Hematopoietic multipotent progenitor cell treated with erythropoietin and hydrocortisone succinate and interleukin-3 and kit ligand, for 6 days (in vitro differentiated cells): ENCODE data around the gene KRTCAP2.
"Not testable (repeated sequence)": the region's sequence is repeated elsewhere in the genome, so short reads cannot be mapped to it uniquely, and the experiment has no call there.

Source experiments
- DNase-seq: peaks from one replicate; pipeline ENCODE4 v3.0.0-alpha.2; 2015

Gene KRTCAP2

DNA sequence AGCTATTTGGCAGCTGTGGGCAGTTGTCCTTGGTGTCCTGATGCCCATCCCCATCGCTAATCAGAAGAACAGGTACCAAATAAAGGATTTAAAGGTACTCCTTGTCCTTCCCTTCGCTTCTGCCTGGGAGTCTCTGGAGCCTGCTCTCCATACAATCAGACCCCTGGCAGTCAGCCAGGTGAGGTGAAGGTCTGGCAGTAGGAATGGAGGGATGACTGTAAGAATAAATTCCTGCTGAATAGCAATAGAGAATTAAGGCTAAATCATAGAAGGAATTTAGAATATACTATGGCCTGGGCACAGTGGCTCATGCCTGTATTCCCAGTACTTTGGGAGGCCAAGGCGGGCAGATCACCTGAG is 25.4 kb upstream of the KRTCAP2 start:
- no peak for DNase-seq

GRCh38 chr1:155197901-155198546 is 24.9 kb upstream of the KRTCAP2 start:
- no peak for DNase-seq

DNA sequence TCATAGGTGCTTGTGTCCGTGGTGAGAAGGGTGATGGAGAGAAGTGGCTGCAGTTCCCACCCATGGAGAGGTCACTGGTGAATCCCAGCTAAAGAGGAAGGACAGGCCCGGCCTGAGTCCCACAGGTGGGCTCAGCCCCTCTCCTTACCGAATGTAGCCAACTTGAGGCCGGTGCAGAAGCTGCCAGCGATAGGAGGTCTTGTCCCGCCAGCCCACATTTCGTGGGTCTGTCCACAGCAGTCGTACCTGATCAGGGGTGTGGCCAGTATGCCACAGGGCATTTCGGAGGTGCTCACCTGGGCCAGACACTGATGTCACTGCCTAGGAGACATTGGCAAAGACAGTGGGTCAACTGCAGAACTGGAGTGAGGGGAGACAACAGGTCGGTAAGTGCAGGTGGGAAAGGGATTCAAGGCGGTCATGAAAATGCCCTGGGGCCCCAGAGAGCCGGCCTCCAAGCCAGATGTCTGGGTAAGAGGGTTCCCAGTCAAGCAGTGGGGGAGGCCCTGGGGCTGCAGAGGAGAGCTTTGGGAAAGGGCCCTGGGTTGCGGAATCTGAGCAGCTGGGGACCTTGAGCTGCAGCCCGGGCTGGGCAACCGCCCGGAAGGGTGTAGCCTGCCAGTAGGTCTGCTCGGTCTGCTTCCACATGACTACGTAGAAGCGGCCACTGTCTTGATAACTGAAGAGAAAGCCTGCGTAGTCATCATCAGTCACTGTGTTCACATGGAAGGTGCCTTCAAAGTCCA is 24.0 kb upstream of the KRTCAP2 start:
- DNase-seq = no peak

GRCh38 chr1:155196103-155196892 is 23.2 kb upstream of the KRTCAP2 start:
- no peak for DNase-seq

DNA sequence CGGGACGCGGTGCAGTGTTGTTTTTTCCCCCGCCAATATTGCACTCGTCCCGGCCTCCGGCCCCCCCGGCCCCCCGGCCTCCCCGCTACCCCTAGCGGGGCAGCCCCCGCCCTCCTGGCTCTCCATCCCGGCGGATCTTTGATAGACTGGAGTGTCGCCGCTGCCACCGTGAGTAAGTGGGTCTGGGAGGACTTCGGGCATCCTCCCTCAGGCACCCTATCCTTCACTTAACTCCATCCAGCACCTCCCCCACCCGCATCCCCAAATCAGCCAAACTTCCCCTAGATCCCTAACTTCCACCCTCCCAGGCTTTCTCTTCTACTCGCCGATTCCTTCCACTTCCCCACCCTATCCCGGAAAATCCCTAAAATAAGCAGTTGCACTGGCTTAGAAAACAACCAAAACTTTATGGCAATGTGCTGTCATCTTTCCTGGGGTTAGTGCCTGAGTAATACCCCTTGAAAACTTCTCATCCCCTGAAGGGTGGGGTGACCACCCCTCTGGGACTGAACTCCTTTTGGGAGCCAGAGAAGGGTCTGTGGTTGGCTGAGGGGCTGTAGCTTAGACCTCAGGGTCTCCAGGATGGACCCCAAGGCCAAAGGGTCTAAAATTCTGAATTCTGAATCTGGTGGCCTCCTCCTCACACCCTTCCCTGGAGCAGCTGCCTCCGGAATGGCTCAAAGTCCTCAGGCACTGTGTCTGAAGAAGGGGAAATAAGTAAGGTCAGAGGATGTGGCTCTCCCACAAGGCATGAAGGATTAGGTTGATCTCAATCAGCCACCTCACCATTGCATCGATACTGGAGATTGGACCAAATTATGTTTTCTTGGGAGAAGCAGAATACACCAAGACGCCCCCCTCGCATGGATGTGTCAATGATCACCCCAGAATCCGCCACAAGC is 22.3 kb upstream of the KRTCAP2 start:
- no peak for DNase-seq

DNA sequence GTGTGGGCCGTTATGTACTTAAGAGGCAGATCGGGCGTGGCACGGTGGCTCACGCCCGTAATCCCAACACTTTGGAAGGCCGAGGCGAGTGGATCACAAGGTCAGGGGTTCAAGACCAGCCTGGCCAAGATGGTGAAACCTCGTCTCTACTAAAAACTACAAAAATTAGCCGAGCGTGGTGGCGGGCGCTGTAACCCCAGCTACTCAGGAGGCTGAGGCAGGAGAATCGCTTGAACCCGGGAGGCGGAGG is 20.8 kb upstream of the KRTCAP2 start:
- DNase-seq = not testable (repeated sequence)

- peak; percentile 96 for DNase-seq
These were observed 20.3 kb upstream of the KRTCAP2 start for GRCh38 chr1:155193275-155193990.

GRCh38 chr1:155192346-155193274 is 19.5 kb upstream of the KRTCAP2 start:
- DNase-seq = peak; percentile 93

GRCh38 chr1:155191904-155192303 is 18.8 kb upstream of the KRTCAP2 start:
- DNase-seq = no peak

GRCh38 chr1:155189926-155190325 is 16.8 kb upstream of the KRTCAP2 start:
- not testable (repeated sequence) for DNase-seq

GRCh38 chr1:155188268-155188667 is 15.2 kb upstream of the KRTCAP2 start:
- no peak for DNase-seq

GRCh38 chr1:155187456-155187891 is 14.4 kb upstream of the KRTCAP2 start:
- no peak for DNase-seq

- no peak for DNase-seq
These were observed 13.8 kb upstream of the KRTCAP2 start for GRCh38 chr1:155186794-155187455.

DNA sequence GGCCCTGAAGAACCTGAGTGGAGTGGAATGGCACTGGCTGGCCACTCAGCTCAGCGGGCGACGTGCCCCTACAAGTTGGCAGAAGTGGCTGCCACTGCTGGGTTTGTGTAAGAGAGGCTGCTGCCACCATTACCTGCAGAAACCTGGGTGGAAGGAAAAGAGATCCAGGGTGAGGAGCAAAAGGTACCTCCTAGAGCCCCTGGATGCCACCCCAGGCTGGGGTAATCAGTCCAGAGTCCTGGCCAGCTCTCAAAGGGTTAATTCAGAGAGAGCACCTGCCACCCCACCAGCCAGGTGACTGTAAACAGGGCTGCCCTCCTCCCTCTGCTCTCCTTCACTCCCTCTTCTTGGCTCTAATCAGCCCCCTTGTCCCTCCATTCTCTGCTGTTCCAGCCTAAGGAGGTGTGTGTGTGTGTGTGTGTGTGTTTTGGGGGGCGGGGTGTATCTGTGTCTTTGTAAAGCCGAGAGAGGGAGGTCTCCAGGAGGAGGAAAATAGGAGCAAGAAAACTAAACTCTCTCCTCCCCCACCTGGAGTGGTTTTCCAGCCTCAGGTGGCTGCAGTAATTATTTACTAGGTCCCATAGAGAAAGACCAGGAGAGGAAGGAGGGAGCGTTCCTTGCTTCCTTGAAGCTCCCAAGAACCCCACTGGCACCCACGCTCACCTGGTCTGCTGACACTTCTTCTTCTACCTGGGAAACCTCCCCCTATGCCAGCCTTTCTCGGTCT is 13.1 kb upstream of the KRTCAP2 start:
- DNase-seq = no peak

DNA sequence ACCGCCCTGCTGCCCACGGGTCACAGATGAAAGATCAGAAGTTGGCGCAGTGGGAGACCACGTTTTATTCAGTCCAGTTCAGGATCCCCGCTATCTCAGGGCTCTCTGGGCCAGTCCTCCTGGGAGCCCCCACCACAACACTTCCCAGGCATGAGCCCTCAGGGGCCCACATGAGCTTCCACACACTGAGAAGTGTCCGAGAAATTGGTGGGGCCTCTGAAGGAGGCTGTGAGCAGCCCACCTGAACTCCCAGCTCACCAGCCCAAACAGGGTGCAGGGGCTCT is 12.6 kb upstream of the KRTCAP2 start:
- no peak for DNase-seq

DNA sequence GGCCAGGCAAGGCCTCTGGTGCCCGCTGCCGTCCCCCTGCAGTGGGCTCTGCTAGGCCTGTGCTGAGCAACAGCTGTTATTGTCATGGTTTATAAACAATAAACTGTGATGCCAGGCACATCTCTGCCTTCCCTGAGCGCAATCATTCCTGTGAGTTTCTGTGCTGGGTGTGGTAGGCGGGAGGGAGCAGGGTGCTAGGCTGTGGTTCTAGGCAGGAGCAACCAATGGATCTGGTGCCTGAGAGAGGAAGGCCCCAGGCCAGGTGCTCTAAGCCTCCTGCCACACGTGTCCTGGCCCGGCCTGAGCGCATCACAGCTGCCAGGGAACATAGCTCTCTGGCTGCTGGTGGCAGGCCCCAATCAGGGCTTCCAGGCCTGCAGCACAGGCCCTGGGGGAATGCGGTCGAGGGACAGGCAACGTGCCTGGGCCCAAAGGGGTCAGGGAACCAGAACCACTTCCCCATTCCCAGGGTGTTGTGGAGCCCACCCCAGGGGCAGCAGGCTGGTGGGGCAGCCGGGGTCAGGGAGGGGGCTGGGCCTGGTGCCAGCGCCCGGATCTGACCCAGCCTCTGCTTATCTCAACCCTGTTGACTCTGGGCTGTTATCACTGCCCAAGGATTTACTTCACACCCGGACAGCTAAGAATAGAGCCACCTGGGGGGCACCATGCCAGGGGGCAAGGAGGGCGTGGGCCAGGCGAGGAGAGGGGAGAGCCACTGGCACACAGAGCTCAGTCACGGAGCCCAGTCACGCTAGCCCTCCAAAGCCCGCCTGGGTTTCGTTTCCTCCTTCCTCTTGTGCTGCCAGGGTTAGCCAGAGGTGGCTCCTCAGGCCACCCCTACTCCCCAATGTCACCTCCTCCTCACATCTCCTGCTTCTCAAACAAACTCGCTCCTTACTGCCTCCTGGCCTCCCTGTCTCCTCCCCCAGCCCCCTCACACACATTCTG is 12.0 kb upstream of the KRTCAP2 start:
- peak; percentile 71 for DNase-seq

- DNase-seq = no peak
These were observed 11.3 kb upstream of the KRTCAP2 start for GRCh38 chr1:155184351-155184811.

- DNase-seq = no peak
These were observed 10.7 kb upstream of the KRTCAP2 start for GRCh38 chr1:155183775-155184221.

- DNase-seq = no peak
These were observed 9.0 kb upstream of the KRTCAP2 start for GRCh38 chr1:155182052-155182550.
